Gastroesophageal sphincter (tissue), 4 donors: ENCODE data around the gene TNFRSF13B. TPM values are rescaled to one million over a fixed set of nuclear protein-coding genes. Genes with fewer than 3 reads are reported as not detected.

ENCODE experiments used
- ATAC-seq: fragments of 150-250 bp; one replicate; pipeline ENCODE4 v1.9.1; 2016; ENCODE audit warnings: mild to moderate bottlenecking, moderate library complexity
- H3K27ac ChIP-seq, 4 donors: fragments of 200-600 bp; sonication (generic) in 3 of 4; 1 replicate in 3 of 4; 2 replicates in 1 of 4; pipeline ENCODE4 v1.5.1; 2016 to 2019
- H3K27me3 ChIP-seq: fragments of 200-600 bp; sonication (generic); one replicate; pipeline ENCODE4 v1.5.1; 2019
- H3K36me3 ChIP-seq, 2 donors: fragments of 200-600 bp; sonication (generic); one replicate each; pipeline ENCODE4 v1.5.1; 2019; ENCODE audit warnings: control low read depth in 1 of 2
- H3K4me1 ChIP-seq, 3 donors: fragments of 200-600 bp; sonication (generic); 1 replicate in 2 of 3; 2 replicates in 1 of 3; pipeline ENCODE4 v1.5.1; 2016 to 2019; ENCODE audit warnings: control low read depth in 2 of 3
- H3K4me3 ChIP-seq, 2 donors: fragments of 200-600 bp; sonication (generic); one replicate each; pipeline ENCODE4 v1.5.1; 2019; ENCODE audit warnings: mild to moderate bottlenecking in 1 of 2, moderate library complexity in 1 of 2
- H3K9me3 ChIP-seq, 3 donors: fragments of 200-600 bp; sonication (generic); one replicate each; pipeline ENCODE4 v1.5.1; 2017 to 2019; ENCODE audit warnings: control low read depth in 2 of 3
- CTCF ChIP-seq, 4 experiments: fragments of 200-600 bp in 2 of 4; fragments of 450-650 bp in 2 of 4; sonication (generic) in 1 of 4; IDR thresholded peaks; one replicate each; pipeline ENCODE4 v1.5.1; 2017 to 2019; ENCODE audit warnings: antibody characterized with exemption in 4 of 4, mild to moderate bottlenecking in 2 of 4, moderate library complexity in 2 of 4
- EP300 ChIP-seq: sonication (generic); formaldehyde crosslinking; IDR thresholded peaks from one replicate; pipeline ENCODE4 v1.6.1; 2017; ENCODE audit warnings: antibody characterized with exemption, mild to moderate bottlenecking
- POLR2A ChIP-seq, 2 donors: fragments of 450-650 bp; IDR thresholded peaks; one replicate each; pipeline ENCODE4 v1.6.1; 2017; ENCODE audit warnings: antibody characterized with exemption in 2 of 2, mild to moderate bottlenecking in 2 of 2, moderate library complexity in 1 of 2
- POLR2AphosphoS5 ChIP-seq: sonication (generic); formaldehyde crosslinking; IDR thresholded peaks from one replicate; pipeline ENCODE4 v1.6.1; 2017; ENCODE audit warnings: antibody characterized with exemption
- WGBS, 2 donors: methylation state at CpG; one replicate each; pipeline ENCODE4 v1.1.5; 2018; ENCODE audit warnings: low coverage in 1 of 2; 5-methylcytosine and 5-hydroxymethylcytosine counted together
- total RNA-seq, 4 donors: library from RNA; depleted of rRNA; stranded (reverse); fragments of >200 nt; gene quantifications; one replicate each; pipeline ENCODE4 v1.1.0, GENCODE V29; 2016

Gene TNFRSF13B
- total RNA-seq, 4 donors from 2014 or later, result 0.81 TPM; not detected in 3

- Histone ChIP-seq H3K27ac (no peak overlapping the region), H3K4me3 (no peak overlapping the region), H3K27me3 (peaks cover 6% of the 10 kb centered on the region), H3K4me1 (no peaks in the 10 kb centered on the region), H3K36me3 (no peaks in the 10 kb centered on the region), H3K9me3 (no peaks in the 10 kb centered on the region)
- WGBS, 2 donors, result 100% methylated on average over 1 of the region's 18 CpGs; no CpG with 5 or more reads in 1 of the 2 donors
- no peak for ATAC-seq
- TF ChIP-seq POLR2AphosphoS5 (no peak), EP300 (no peak), CTCF (IDR thresholded peaks at IDR 0.05) (no peak), POLR2A (IDR thresholded peaks at IDR 0.05) (no peak)
These were observed 45.1 kb downstream of the TNFRSF13B start for GRCh38 chr17:16926571-16927451.

GRCh38 chr17:16926061-16926511, 45.8 kb downstream of the TNFRSF13B start:
- H3K27me3 ChIP-seq, result peaks cover under 1% of the 10 kb centered on the region
- ATAC-seq, result no peak
- no peak for TF ChIP-seq CTCF (IDR thresholded peaks at IDR 0.05)
- no peak for TF ChIP-seq POLR2AphosphoS5
- no peak for TF ChIP-seq POLR2A (IDR thresholded peaks at IDR 0.05)
- no peak for TF ChIP-seq EP300
- no peaks in the 10 kb centered on the region for H3K4me1 ChIP-seq
- H3K4me3 ChIP-seq, result no peak overlapping the region
- H3K36me3 ChIP-seq, result no peaks in the 10 kb centered on the region
- H3K27ac ChIP-seq, result no peak overlapping the region
- WGBS, 2 donors, result no CpG with 5 or more reads among the region's 7 CpGs
- no peaks in the 10 kb centered on the region for H3K9me3 ChIP-seq

GRCh38 chr17:16925461-16926060, 46.4 kb downstream of the TNFRSF13B start:
- TF ChIP-seq EP300, result no peak
- no peak for TF ChIP-seq POLR2AphosphoS5
- no peak for TF ChIP-seq POLR2A (IDR thresholded peaks at IDR 0.05)
- TF ChIP-seq CTCF (IDR thresholded peaks at IDR 0.05), result no peak
- no peak overlapping the region for H3K4me3 ChIP-seq
- H3K36me3 ChIP-seq, result no peaks in the 10 kb centered on the region
- no peaks in the 10 kb centered on the region for H3K27me3 ChIP-seq
- ATAC-seq, result no peak
- no peak overlapping the region for H3K27ac ChIP-seq
- H3K9me3 ChIP-seq, result no peaks in the 10 kb centered on the region
- H3K4me1 ChIP-seq, result no peaks in the 10 kb centered on the region
- WGBS, 2 donors, result no CpG with 5 or more reads among the region's 15 CpGs

- TF ChIP-seq POLR2A (IDR thresholded peaks at IDR 0.05), result no peak
- no peak for TF ChIP-seq CTCF (IDR thresholded peaks at IDR 0.05)
- TF ChIP-seq POLR2AphosphoS5, result no peak
- TF ChIP-seq EP300, result no peak
- no peak overlapping the region for H3K27ac ChIP-seq
These were observed 47.0 kb downstream of the TNFRSF13B start for GRCh38 chr17:16924696-16925440.

More at GRCh38 chr17:16924696-16925440, 47.0 kb downstream of the TNFRSF13B start:
- 73 to 93% methylated on average over 3 of the region's 10 CpGs for WGBS, 2 donors
- Histone ChIP-seq H3K36me3 (no peaks in the 10 kb centered on the region), H3K27me3 (no peaks in the 10 kb centered on the region), H3K9me3 (no peaks in the 10 kb centered on the region), H3K4me3 (no peak overlapping the region), H3K4me1 (no peaks in the 10 kb centered on the region)
- ATAC-seq, result no peak
